Mesendoderm (in vitro differentiated cells): ENCODE results near the gene LRRC28.

Experiments
- DNase-seq: peaks from one replicate; pipeline ENCODE4 v3.0.0; 2013
- H2AK5ac ChIP-seq: 2 replicates; pipeline ENCODE4 v1.6.1; 2013; ENCODE audit warnings: low read length, inconsistent platforms
- H2BK120ac ChIP-seq: 2 replicates; pipeline ENCODE4 v1.6.1; 2013; ENCODE audit warnings: low read depth, mild to moderate bottlenecking, low read length, moderate library complexity, mixed read lengths
- H2BK15ac ChIP-seq: replicated peaks from 2 replicates; pipeline ENCODE4 v1.6.1; 2013; ENCODE audit warnings: low read depth, mild to moderate bottlenecking, moderate library complexity
- H2BK5ac ChIP-seq: 2 replicates; pipeline ENCODE4 v1.6.1; 2013; ENCODE audit warnings: low read length, inconsistent platforms
- H3K18ac ChIP-seq: 2 replicates; pipeline ENCODE4 v1.6.1; 2013; ENCODE audit warnings: mild to moderate bottlenecking, low read length, mixed read lengths
- H3K23ac ChIP-seq: one replicate; pipeline ENCODE4 v1.6.1; 2013; ENCODE audit warnings: low read length
- H3K27ac ChIP-seq: 2 replicates; pipeline ENCODE4 v1.5.1; 2013; ENCODE audit warnings: low read depth, mild to moderate bottlenecking, inconsistent platforms, low read length, moderate library complexity
- H3K27me3 ChIP-seq: 2 replicates; pipeline ENCODE4 v1.6.1; 2013; ENCODE audit warnings: low read length, control low read depth, mild to moderate bottlenecking, inconsistent platforms; ENCODE audit not compliant: insufficient read depth, poor library complexity
- H3K36me3 ChIP-seq: 2 replicates; pipeline ENCODE4 v1.6.1; 2013; ENCODE audit warnings: low read length, inconsistent platforms; ENCODE audit not compliant: control insufficient read depth, insufficient read depth
- H3K4ac ChIP-seq: one replicate; pipeline ENCODE4 v1.6.1; 2013; ENCODE audit warnings: low read depth, mild to moderate bottlenecking, low read length, moderate library complexity
- H3K4me1 ChIP-seq: 2 replicates; pipeline ENCODE4 v1.6.1; 2013; ENCODE audit warnings: low read depth, low read length, inconsistent platforms; ENCODE audit not compliant: control insufficient read depth
- H3K4me2 ChIP-seq: 2 replicates; pipeline ENCODE4 v1.6.1; 2013; ENCODE audit warnings: low read length
- H3K4me3 ChIP-seq: 2 replicates; pipeline ENCODE4 v1.5.1; 2013; ENCODE audit warnings: mild to moderate bottlenecking, low read length
- H3K56ac ChIP-seq: one replicate; pipeline ENCODE4 v1.6.1; 2013; ENCODE audit warnings: low read length
- H3K79me1 ChIP-seq: 2 replicates; pipeline ENCODE4 v1.6.1; 2013; ENCODE audit warnings: low read length, inconsistent platforms
- H3K79me2 ChIP-seq: 2 replicates; pipeline ENCODE4 v1.6.1; 2013; ENCODE audit warnings: mild to moderate bottlenecking, low read length; ENCODE audit not compliant: control insufficient read depth, insufficient read depth
- H3K9ac ChIP-seq: 2 replicates; pipeline ENCODE4 v1.6.1; 2013; ENCODE audit warnings: low read length, inconsistent platforms
- H4K5ac ChIP-seq: one replicate; pipeline ENCODE4 v1.6.1; 2013; ENCODE audit warnings: low read length
- H4K8ac ChIP-seq: one replicate; pipeline ENCODE4 v1.6.1; 2013; ENCODE audit warnings: low read depth, mild to moderate bottlenecking, control low read depth, low read length, moderate library complexity
- WGBS: extraction: QIAGEN DNeasy Blood & Tissue Kit; methylation state at CpG from one replicate; pipeline ENCODE4 v1.1.7; 2013; ENCODE audit warnings: low lambda C conversion rate, missing lambda C conversion rate; ENCODE audit not compliant: insufficient coverage; ENCODE audit errors: extremely low coverage; 5-methylcytosine and 5-hydroxymethylcytosine counted together

Gene LRRC28

GRCh38 chr15:99435113-99435695 is 183.9 kb downstream of the LRRC28 start:
- Histone ChIP-seq H3K23ac (no peak overlapping the region), H3K79me1 (no peaks in the 10 kb centered on the region), H3K4me2 (no peak overlapping the region), H3K4ac (no peak overlapping the region), H2BK15ac (no peak overlapping the region), H4K8ac (no peak overlapping the region), H3K79me2 (no peaks in the 10 kb centered on the region), H2AK5ac (no peak overlapping the region), H3K36me3 (no peaks in the 10 kb centered on the region), H3K9ac (no peak overlapping the region), H2BK5ac (no peak overlapping the region), H3K27ac (no peak overlapping the region), H4K5ac (no peak overlapping the region), H3K4me1 (peaks cover 2% of the 10 kb centered on the region), H3K4me3 (no peak overlapping the region), H3K27me3 (no peaks in the 10 kb centered on the region), H3K18ac (no peak overlapping the region), H2BK120ac (no peak overlapping the region), H3K56ac (no peak overlapping the region)
- WGBS: no CpG with 5 or more reads among the region's 20 CpGs
- no peak for DNase-seq

GRCh38 chr15:99435877-99436541 is 184.7 kb downstream of the LRRC28 start:
- no peak for DNase-seq
- no CpG with 5 or more reads among the region's 10 CpGs for WGBS

GRCh38 chr15:99436542-99437314 is 185.4 kb downstream of the LRRC28 start:
- Histone ChIP-seq H4K5ac (no peak overlapping the region), H4K8ac (no peak overlapping the region), H3K79me2 (no peaks in the 10 kb centered on the region), H3K4me3 (no peak overlapping the region), H3K4ac (no peak overlapping the region), H3K18ac (no peak overlapping the region), H3K23ac (no peak overlapping the region), H3K27ac (no peak overlapping the region), H2BK15ac (no peak overlapping the region), H2BK5ac (no peak overlapping the region), H3K4me1 (peaks cover 2% of the 10 kb centered on the region), H3K56ac (no peak overlapping the region), H3K27me3 (no peaks in the 10 kb centered on the region), H2AK5ac (no peak overlapping the region), H3K36me3 (no peaks in the 10 kb centered on the region), H3K79me1 (no peaks in the 10 kb centered on the region), H3K9ac (no peak overlapping the region), H3K4me2 (no peak overlapping the region), H2BK120ac (no peak overlapping the region)
- no CpG with 5 or more reads among the region's 21 CpGs for WGBS
- DNase-seq: no peak

More at GRCh38 chr15:99435877-99436541, 184.7 kb downstream of the LRRC28 start:
- H3K4me2 ChIP-seq: no peak overlapping the region
- H2BK5ac ChIP-seq: no peak overlapping the region
- no peak overlapping the region for H3K18ac ChIP-seq
- no peaks in the 10 kb centered on the region for H3K27me3 ChIP-seq
- H3K79me1 ChIP-seq: no peaks in the 10 kb centered on the region
- H2BK120ac ChIP-seq: no peak overlapping the region
- H3K23ac ChIP-seq: no peak overlapping the region
- H3K4me1 ChIP-seq: peaks cover 2% of the 10 kb centered on the region
- H3K36me3 ChIP-seq: no peaks in the 10 kb centered on the region
- H3K4me3 ChIP-seq: no peak overlapping the region
- H3K27ac ChIP-seq: no peak overlapping the region
- H4K8ac ChIP-seq: no peak overlapping the region
- no peak overlapping the region for H3K4ac ChIP-seq
- no peak overlapping the region for H3K9ac ChIP-seq
- no peaks in the 10 kb centered on the region for H3K79me2 ChIP-seq
- H2AK5ac ChIP-seq: no peak overlapping the region
- H4K5ac ChIP-seq: no peak overlapping the region
- H3K56ac ChIP-seq: no peak overlapping the region
- H2BK15ac ChIP-seq: no peak overlapping the region

- no peak overlapping the region for H3K4me3 ChIP-seq
- H3K79me1 ChIP-seq: no peaks in the 10 kb centered on the region
- no peak overlapping the region for H3K4me2 ChIP-seq
- WGBS: no CpG with 5 or more reads among the region's 23 CpGs
- H2BK120ac ChIP-seq: no peak overlapping the region
- no peak overlapping the region for H3K4ac ChIP-seq
- no peak overlapping the region for H2BK15ac ChIP-seq
- no peak overlapping the region for H3K23ac ChIP-seq
- no peak overlapping the region for H4K8ac ChIP-seq
- DNase-seq: no peak
- H2AK5ac ChIP-seq: no peak overlapping the region
- H3K4me1 ChIP-seq: peaks cover 2% of the 10 kb centered on the region
- H3K18ac ChIP-seq: no peak overlapping the region
- H3K56ac ChIP-seq: peak overlapping the region; percentile 15
- no peak overlapping the region for H3K9ac ChIP-seq
- H4K5ac ChIP-seq: no peak overlapping the region
- H2BK5ac ChIP-seq: no peak overlapping the region
- no peak overlapping the region for H3K27ac ChIP-seq
- no peaks in the 10 kb centered on the region for H3K27me3 ChIP-seq
- no peaks in the 10 kb centered on the region for H3K36me3 ChIP-seq
- no peaks in the 10 kb centered on the region for H3K79me2 ChIP-seq
Observed at GRCh38 chr15:99437315-99438223, 186.3 kb downstream of the LRRC28 start.

- H2BK120ac ChIP-seq: no peak overlapping the region
- H2BK5ac ChIP-seq: no peak overlapping the region
- no peaks in the 10 kb centered on the region for H3K79me2 ChIP-seq
- peak overlapping the region; percentile 34 for H3K56ac ChIP-seq
- H3K36me3 ChIP-seq: no peaks in the 10 kb centered on the region
- H3K18ac ChIP-seq: no peak overlapping the region
- H3K4me3 ChIP-seq: no peak overlapping the region
- no peaks in the 10 kb centered on the region for H3K79me1 ChIP-seq
- no peak overlapping the region for H3K4ac ChIP-seq
- H2BK15ac ChIP-seq: no peak overlapping the region
- H2AK5ac ChIP-seq: no peak overlapping the region
- no CpG with 5 or more reads among the region's 11 CpGs for WGBS
- no peak overlapping the region for H3K9ac ChIP-seq
- H3K4me2 ChIP-seq: no peak overlapping the region
- no peaks in the 10 kb centered on the region for H3K27me3 ChIP-seq
- no peak overlapping the region for H3K23ac ChIP-seq
- no peak overlapping the region for H3K27ac ChIP-seq
- H3K4me1 ChIP-seq: peaks cover 2% of the 10 kb centered on the region
- no peak overlapping the region for H4K5ac ChIP-seq
- DNase-seq: no peak
- H4K8ac ChIP-seq: no peak overlapping the region
Observed at GRCh38 chr15:99438224-99438585, 186.9 kb downstream of the LRRC28 start.
